K562 (cell line): ENCODE results near the gene ELOF1. TPM values are rescaled to one million over a fixed set of nuclear protein-coding genes. Genes with fewer than 3 reads are reported as not detected.
A peak's percentile ranks its signal among the peaks of the same experiment; 100 is the strongest.

Experiments
- ATAC-seq: fragments of 200-7000 bp; cut with Tn5 transposase; 3 replicates; pipeline ENCODE4 v1.9.1; 2020; ENCODE audit warnings: moderate library complexity
- BruUV-seq: library from RNA; stranded (reverse); fragments of 400-500 nt; replicated peaks from 2 replicates; lab custom pipeline; 2021; lab: Mats Ljungman, UMichigan
- CTCF ChIA-PET: fragments of 300-600 bp; formaldehyde crosslinking; extraction: SDS; loops from one replicate; lab custom pipeline; 2021; ENCODE audit warnings: low intra/inter-chr PET ratio; lab: Yijun Ruan, JAX
- POLR2A ChIA-PET: fragments of 300-600, 350-650 bp; sonication (Branson Sonifier 250); formaldehyde crosslinking; extraction: SDS; loops from one replicate; lab custom pipeline; 2021; ENCODE audit warnings: antibody characterized with exemption, inconsistent platforms; lab: Yijun Ruan, JAX
- DNase-seq, 4 experiments: peaks; one replicate each; pipeline versions ENCODE4 v3.0.0 to v3.0.0-alpha.2; 2011 to 2018; ENCODE audit warnings: low spot score in 3 of 4, mixed read lengths in 3 of 4; ENCODE audit errors: extremely low read depth in 1 of 4
- FAIRE-seq: peaks from 2 replicates; lab custom pipeline; 2011; peaks lifted over from hg19 to GRCh38; lab: Jason Lieb, UNC
- H2AFZ ChIP-seq: 2 replicates; pipeline ENCODE4 v1.6.0; 2011; ENCODE audit warnings: low read depth, low read length, control low read depth, inconsistent platforms
- H3K27ac ChIP-seq: fragments of 200-600 bp; 3 replicates; pipeline ENCODE4 v1.8.0; 2011; ENCODE audit warnings: low read depth, mild to moderate bottlenecking, control low read depth, inconsistent platforms, low read length, moderate library complexity, mixed read lengths; ENCODE audit errors: extremely low read depth
- H3K27me3 ChIP-seq, 2 experiments: fragments of 300-600 bp in 1 of 2; 2 replicates in 1 of 2; 3 replicates in 1 of 2; pipeline versions ENCODE4 v1.6.0 to v1.8.0; 2011; ENCODE audit warnings: inconsistent platforms in 2 of 2, low read length in 2 of 2, mild to moderate bottlenecking in 1 of 2, mixed read lengths in 1 of 2, moderate library complexity in 1 of 2; ENCODE audit not compliant: control insufficient read depth in 2 of 2, insufficient read depth in 2 of 2
- H3K36me3 ChIP-seq: fragments of 300-600 bp; 3 replicates; pipeline ENCODE4 v1.8.0; 2011; ENCODE audit warnings: mild to moderate bottlenecking, low read length, inconsistent platforms; ENCODE audit not compliant: control insufficient read depth, insufficient read depth
- H3K4me1 ChIP-seq, 2 experiments: fragments of 200-600 bp in 1 of 2; replicated peaks in 1 of 2; 2 replicates in 1 of 2; 3 replicates in 1 of 2; pipeline versions ENCODE4 v1.5.1 to v1.8.0; 2011; ENCODE audit warnings: inconsistent platforms in 2 of 2, low read length in 2 of 2, mild to moderate bottlenecking in 1 of 2, mixed read lengths in 1 of 2, moderate library complexity in 1 of 2; ENCODE audit not compliant: control insufficient read depth in 2 of 2, insufficient read depth in 2 of 2
- H3K4me2 ChIP-seq: 2 replicates; pipeline ENCODE4 v1.6.1; 2011; ENCODE audit warnings: low read length, control low read depth, inconsistent platforms, mixed read lengths; ENCODE audit not compliant: insufficient read depth
- H3K4me3 ChIP-seq: fragments of 200-600 bp; sonication (generic), shearing (Covaris generic); 2 replicates; pipeline ENCODE4 v1.5.1; 2016; ENCODE audit warnings: control low read depth, inconsistent platforms
- H3K79me2 ChIP-seq: fragments of 200-600 bp; 3 replicates; pipeline ENCODE4 v1.8.0; 2011; ENCODE audit warnings: low read length, inconsistent platforms; ENCODE audit not compliant: control insufficient read depth, insufficient read depth
- H3K9ac ChIP-seq, 2 experiments: 2 replicates each; pipeline versions ENCODE4 v1.6.0 to v1.6.1; 2011; ENCODE audit warnings: low read depth in 2 of 2, low read length in 2 of 2, control low read depth in 1 of 2, inconsistent platforms in 1 of 2, mild to moderate bottlenecking in 1 of 2, mixed read lengths in 1 of 2; ENCODE audit not compliant: insufficient read depth in 1 of 2
- H3K9me1 ChIP-seq: one replicate; pipeline ENCODE4 v1.6.0; 2011; ENCODE audit warnings: inconsistent platforms, mild to moderate bottlenecking, low read length, moderate library complexity; ENCODE audit not compliant: control insufficient read depth, insufficient read depth
- H3K9me3 ChIP-seq: replicated peaks from 2 replicates; pipeline ENCODE4 v1.5.1; 2011; ENCODE audit warnings: low read depth, low read length, inconsistent platforms; ENCODE audit not compliant: control insufficient read depth, insufficient read depth
- H4K20me1 ChIP-seq: replicated peaks from 2 replicates; pipeline ENCODE4 v1.6.1; 2011; ENCODE audit warnings: low read length, inconsistent platforms, mixed read lengths; ENCODE audit not compliant: control insufficient read depth, insufficient read depth
- SFPQ ChIP-seq: fragments of 200-400 bp; formaldehyde crosslinking; IDR thresholded peaks from 2 replicates; pipeline ENCODE4 v1.6.1; 2017; ENCODE audit warnings: mild to moderate bottlenecking, low read depth, low read length, moderate library complexity
- TFAP4 ChIP-seq: sonication (generic); formaldehyde crosslinking; IDR thresholded peaks from 2 replicates; pipeline ENCODE4 v1.8.0; 2022; ENCODE audit warnings: missing genetic modification reagents, mild to moderate bottlenecking, moderate library complexity, borderline replicate concordance
- USF1 ChIP-seq: sonication (generic); formaldehyde crosslinking; IDR thresholded peaks from 2 replicates; pipeline ENCODE4 v1.9.0; 2022; ENCODE audit warnings: mild to moderate bottlenecking, missing genetic modification reagents
- WGBS: fragments of 100-300 bp; shearing (Covaris generic); methylation state at CpG from one replicate; pipeline ENCODE4 v1.1.6; 2016; ENCODE audit warnings: low coverage, mixed read lengths; ENCODE audit not compliant: insufficient coverage; ENCODE audit errors: missing lambda C conversion rate; 5-methylcytosine and 5-hydroxymethylcytosine counted together
- in situ Hi-C: fragments of 300-500 bp; cut with MboI; formaldehyde crosslinking; loops from 4 replicates; pipeline ENCODE4 v1.15.0; 2018; ENCODE audit warnings: inconsistent platforms, mixed read lengths
- intact Hi-C: fragments of 100-400 bp; cut with micrococcal nuclease; formaldehyde crosslinking; loops from 2 replicates; pipeline ENCODE4 v1.14.2; 2022
- polyA plus RNA-seq, 8 experiments: library from polyadenylated mRNA; depleted of rRNA in 4 of 8; stranded (reverse) in 5 of 8; unstranded in 3 of 8; fragments of >200 nt; fragmentation: Nextera tagmentation in 2 of 8; fragmentation: Illumina TruSeq in 1 of 8; extraction: Ambion mirVana in 2 of 8; extraction: Trizol in 1 of 8; gene quantifications; 2 replicates each; pipeline versions ENCODE4 v1.2.1 to v1.2.3, GENCODE V29; 2011 to 2014; ENCODE audit warnings: inconsistent platforms in 1 of 8, missing spikeins in 1 of 8
- total RNA-seq, 7 experiments: library from RNA; depleted of rRNA in 6 of 7; stranded (reverse); fragments of >200 nt in 6 of 7; fragmentation: Illumina TruSeq in 2 of 7; extraction: Trizol in 2 of 7; gene quantifications; 2 replicates each; pipeline versions ENCODE4 v1.2.1 to v1.2.3, GENCODE V29; 2011 to 2021; ENCODE audit warnings: low replicate concordance in 1 of 7

The ELOF1 gene
- total and polyA plus RNA-seq, 9 of the 15 experiments (the other 6 are each of a cell fraction or from before 2014, with no cell fraction given) = 16.7 to 147 (median 74.2) TPM

DNA sequence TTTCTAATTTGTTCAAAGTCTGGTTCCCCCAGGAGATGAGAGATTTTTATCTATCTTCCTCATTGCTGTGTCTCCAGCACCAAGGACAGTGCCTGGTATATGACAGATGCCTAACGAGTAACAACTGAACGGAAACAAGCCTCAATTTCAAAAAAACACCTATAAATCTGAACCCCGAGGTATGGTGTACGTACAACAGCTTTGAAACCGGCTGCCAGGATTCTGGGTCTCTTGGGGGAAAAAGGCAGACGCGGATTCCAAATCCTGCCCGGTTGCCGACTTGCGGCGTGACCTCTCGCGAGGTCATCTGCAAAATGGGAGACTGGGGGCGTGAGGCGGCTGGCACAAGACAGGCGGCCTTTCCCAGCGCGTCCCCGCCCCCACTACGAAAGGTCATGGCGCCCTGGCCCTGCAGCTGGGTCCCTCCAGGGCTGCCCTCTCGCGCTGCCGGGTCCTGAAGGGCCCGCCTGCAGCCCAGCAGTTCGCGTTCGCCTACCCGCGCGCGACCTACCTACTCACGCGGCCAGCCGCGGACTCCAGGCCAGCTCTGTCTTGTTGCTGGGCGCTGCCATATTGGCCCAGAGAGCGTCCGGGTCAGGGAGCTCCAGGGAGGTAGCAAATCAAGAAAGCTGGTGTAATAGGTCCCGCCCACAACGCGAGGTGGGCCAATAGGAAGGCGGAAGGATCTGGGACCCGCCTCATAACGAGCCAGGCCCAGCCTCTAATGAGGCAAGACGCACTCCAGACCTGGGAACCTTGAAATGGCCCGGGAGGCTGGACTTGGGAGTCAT, 30.3 kb downstream of the ELOF1 start, which contains the start of gene ECSIT (continued):
- TF ChIP-seq TFAP4 = peak; percentile 88
- TF ChIP-seq, all 486 proteins: peak for 139

- H3K27me3 ChIP-seq = no peaks in the 10 kb centered on the region
- no peak overlapping the region for H3K4me2 ChIP-seq
- H3K9me3 ChIP-seq = no peaks in the 10 kb centered on the region
- intact Hi-C loops = no loop called here
- CTCF ChIA-PET = no interaction called here
- TF ChIP-seq USF1 (CRISPR knock-in tag) (no peak), SFPQ (no peak)
- TF ChIP-seq, all 486 proteins: peak for 0
- DNase-seq (no peak), ATAC-seq (no peak), FAIRE-seq (no peak)
- WGBS = 92% methylated on average over 8 of the region's 9 CpGs
- BruUV-seq = no TSS peak
- H3K9ac ChIP-seq = peak overlapping the region in 1 of 2 experiments; percentile 56; a peak in 2 of 4 replicates
- no peak overlapping the region for H3K27ac ChIP-seq
- no peaks in the 10 kb centered on the region for H3K9me1 ChIP-seq
- H3K79me2 ChIP-seq = no peaks in the 10 kb centered on the region
- H4K20me1 ChIP-seq = no peaks in the 10 kb centered on the region
- H3K4me1 ChIP-seq = peaks cover 0 to under 1% of the 10 kb centered on the region in 2 experiments; a peak in 1 of 5 replicates
- H2AFZ ChIP-seq = no peak overlapping the region
- H3K4me3 ChIP-seq = no peak overlapping the region
- in situ Hi-C loops = no loop called here
- POLR2A ChIA-PET = interaction anchor here (0.6 to 2.5 kb wide), 2 partner anchors 9 to 534 kb away, joined by 3 to 13 read pairs; partner anchors contain the start of gene ECSIT
- peaks cover 29% of the 10 kb centered on the region; the same call in 2 of the 3 replicates for H3K36me3 ChIP-seq
These were observed 39.9 kb downstream of the ELOF1 start for GRCh38 chr19:11519138-11519537.
